Left ventricle myocardium superior (tissue), 1 donor: ENCODE measurements around the gene LPCAT4. TPM values are rescaled to one million over a fixed set of nuclear protein-coding genes. Genes with fewer than 3 reads are reported as not detected.
"Not testable (repeated sequence)": the region's sequence is repeated elsewhere in the genome, so short reads cannot be mapped to it uniquely, and the experiment has no call there.

Experiments
- ATAC-seq: fragments of 200-7000 bp; cut with Tn5 transposase; one replicate; pipeline ENCODE4 v1.9.1; 2020; ENCODE audit warnings: mild to moderate bottlenecking, moderate library complexity
- DNase-seq: peaks from one replicate; pipeline ENCODE4 v3.0.0-alpha.2; 2020
- intact Hi-C: fragments of 100-400 bp; cut with micrococcal nuclease; formaldehyde crosslinking; loops from one replicate; pipeline ENCODE4 v1.11.0; 2022
- total RNA-seq: library from RNA; stranded (reverse); fragmentation: NEBNext Ultra II Directional; extraction: Animal tissue kit (Norgen Biotek cat#: 25700); gene quantifications from one replicate; pipeline ENCODE4 v1.2.1, GENCODE V29; 2021
- donor health status: DM: no; HTN: yes; CAD: no; lungs with severe emphysema.

Gene LPCAT4
- total RNA-seq, 1 donor from 2014 or later: 103 TPM

DNA sequence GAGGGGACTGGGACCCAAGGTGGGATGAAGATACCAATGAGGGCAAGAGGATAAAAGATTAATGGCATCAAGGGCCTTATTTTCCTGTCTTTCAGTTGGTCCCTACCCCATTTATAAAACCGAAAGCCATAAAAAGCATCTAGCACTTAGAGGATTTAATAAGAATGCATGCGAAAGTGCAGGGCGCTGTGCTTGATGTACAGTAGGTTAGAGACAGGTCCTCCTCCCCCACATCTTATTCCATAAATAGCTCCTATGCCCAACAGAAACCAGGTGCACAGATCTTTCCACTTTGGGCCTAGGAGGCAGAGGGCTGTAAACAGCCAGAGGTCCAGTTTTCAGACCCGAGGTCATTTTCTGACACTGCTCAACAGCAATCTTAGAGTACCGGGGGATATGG lies 1.2 kb downstream of the LPCAT4 start:
- intact Hi-C loops: no loop called here
- ATAC-seq: peak; percentile 30

DNA sequence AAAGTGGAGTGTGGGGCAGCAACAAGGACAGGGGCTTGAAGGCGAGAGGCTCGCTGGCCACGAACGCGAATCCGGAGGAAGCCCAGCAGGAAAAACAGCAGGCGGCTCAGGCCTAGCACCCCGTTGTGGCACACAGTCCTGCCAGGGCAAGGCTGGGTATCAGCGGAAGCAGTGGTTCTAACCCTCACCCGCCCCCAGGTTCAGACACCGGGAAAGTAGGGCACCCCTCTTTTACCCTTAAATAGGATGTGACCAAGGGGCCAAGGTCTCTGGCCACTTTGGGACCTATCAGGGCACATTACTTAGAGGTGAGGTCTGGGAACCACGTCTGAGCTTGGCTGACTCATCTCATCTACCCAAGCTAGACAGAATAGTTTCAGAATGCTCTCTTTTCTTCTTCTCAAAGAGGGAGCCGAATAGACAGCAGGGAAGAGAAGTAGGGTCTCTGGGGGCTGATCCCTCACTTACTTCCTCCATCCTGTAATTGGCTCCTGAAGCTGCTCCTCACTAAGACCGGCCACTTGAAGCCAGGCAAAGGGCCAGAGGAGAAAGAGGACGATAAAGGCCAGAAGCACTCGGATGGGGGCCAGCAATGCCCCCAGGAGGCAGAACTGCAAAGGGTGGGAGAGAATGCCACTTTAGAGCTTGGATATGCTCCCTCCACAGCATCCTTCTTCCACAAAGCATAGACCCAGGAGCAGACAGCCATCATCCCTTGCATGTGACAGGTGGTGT lies 1.7 kb downstream of the LPCAT4 start:
- peak; percentile 14 for ATAC-seq
- DNase-seq: peak; percentile 69
- intact Hi-C loops: no loop called here

More for the DNA sequence above, 1.2 kb downstream of the LPCAT4 start:
- DNase-seq: no peak

DNA sequence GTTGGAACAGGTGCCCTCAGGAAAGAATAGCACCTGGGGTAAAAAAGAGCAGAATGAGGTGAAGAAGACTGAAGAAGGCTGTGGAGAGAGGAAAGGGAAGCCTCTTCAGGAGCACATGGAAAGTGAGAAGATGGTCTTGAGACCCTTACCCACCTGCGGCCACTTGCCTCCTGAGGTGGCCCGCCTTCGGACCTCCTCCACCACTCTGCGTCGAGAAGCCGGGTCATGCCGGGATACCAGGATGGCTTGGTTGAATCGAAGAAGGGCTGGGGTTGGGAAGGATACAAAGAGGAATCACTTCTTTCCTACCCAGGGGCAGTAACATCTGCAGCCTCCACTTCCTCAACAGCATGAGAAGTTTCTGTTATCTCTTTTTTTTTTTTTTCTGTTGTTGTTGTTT lies 3.0 kb downstream of the LPCAT4 start:
- intact Hi-C loops: no loop called here
- no peak for DNase-seq
- ATAC-seq: no peak

DNA sequence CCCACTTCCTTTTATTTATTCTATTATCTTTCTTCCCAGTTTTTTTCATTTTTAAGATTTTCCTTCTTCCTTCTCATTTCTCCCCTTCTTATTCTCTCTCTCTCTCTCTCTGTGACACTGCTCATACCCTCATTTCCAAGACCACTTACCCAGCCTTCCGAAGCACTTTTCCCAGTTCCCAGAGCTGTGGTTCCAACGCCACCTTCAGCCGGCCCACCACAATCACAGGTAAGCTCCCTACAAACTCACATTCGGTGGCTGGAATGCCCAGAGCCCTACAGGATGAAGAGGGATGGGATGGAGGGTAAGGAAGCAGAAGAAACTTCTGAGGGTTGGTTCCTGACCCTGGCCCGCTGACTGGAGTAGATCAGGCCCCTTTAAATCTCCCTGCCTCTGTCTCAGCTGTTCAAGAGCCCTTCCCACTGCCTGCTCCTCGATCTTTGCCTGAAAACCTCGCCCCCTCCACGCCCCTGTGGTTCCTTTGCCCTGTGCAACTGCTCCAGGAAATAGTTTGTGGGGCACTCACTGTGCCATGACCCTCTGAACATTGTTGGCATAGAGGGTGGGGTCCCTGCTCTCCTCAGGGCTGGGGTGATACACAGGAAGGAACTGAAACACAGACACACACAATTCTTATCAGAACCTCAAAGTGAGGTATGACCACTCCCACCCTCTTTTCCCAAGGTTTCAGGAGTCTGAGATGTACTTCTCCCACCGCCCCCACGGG lies 4.8 kb downstream of the LPCAT4 start:
- intact Hi-C loops: no loop called here
- no peak for ATAC-seq
- DNase-seq: no peak

DNA sequence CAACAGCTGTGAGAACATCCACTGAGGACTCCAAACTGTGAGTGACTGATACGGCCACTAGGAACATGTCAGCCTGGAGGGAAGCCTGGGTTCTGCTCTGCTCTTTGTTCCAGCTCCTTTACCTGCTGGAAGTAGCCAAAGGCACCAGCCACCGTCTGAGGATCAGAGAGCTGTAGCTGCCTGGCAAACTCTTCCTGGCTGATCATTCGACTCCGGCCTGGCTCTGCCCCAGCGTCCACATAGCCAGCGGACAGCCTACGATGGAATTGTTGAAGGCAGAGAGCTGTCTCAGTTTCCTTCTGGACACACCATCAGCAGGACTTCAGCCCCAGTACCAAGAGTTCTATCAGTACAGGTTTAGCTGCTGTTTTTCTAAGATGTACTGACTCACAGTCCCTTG lies 5.7 kb downstream of the LPCAT4 start:
- intact Hi-C loops: no loop called here
- ATAC-seq: no peak

DNA sequence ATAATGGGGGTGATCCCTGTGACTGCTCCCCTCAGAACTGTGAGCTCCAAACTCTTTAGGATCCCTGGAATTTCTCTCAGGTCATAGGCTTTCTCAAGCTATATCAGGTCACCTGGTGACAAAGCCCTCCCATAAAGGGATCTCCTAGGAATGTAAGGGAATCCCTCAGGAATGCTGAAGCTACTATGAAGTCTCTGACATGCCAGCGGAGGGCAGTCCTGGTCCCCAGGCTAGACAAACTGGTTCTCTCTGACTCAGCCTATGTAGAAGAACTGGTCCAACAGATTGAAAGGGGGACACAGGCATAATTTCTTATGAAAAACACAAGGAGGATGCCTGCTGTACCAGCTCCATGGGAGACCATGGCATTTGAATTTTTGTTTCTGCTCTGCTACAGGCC lies 6.7 kb downstream of the LPCAT4 start:
- intact Hi-C loops: no loop called here
- ATAC-seq (no peak), DNase-seq (no peak)

More for the DNA sequence above, 5.7 kb downstream of the LPCAT4 start:
- DNase-seq: no peak

DNA sequence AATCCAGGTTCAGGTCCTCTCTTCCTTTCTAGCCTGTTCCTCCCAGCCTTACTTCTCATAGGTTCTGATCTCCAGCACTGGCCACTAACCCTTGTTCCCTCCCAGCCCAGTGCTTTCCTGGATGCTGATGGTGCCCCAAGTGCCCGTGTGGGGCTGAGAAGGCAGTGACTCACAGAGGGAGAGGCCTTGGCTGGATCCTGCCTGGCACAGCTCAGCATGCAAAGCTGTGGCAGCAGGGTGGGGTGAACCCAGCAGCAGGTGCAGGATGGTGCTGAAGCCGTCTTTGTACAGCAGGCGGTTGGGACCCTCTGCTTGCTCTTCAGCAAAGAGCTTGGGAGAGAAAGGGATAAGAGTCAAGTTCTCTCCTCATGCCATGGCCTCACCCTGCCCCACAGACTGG lies 7.6 kb downstream of the LPCAT4 start:
- no peak for DNase-seq
- no peak for ATAC-seq
- intact Hi-C loops: no loop called here

DNA sequence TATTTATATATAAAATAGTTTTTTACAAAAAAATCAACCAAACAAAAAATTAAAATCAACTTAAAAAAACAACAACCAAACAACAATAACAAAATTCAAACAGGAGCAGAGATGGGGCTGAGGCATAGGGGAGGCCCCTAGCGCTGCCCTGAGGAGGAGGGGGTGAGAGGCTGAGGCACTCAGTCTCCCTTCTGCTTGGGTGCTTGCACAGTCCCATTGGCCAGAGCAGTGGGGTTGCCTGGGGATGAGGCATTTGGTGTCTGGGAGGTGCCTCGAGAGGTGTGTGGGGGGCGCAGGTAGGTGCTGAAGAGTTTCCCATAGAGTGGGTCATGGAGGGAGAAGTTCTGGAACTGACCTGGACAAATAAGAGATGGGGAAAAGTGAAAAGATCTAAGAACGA lies 8.0 kb downstream of the LPCAT4 start:
- DNase-seq: no peak
- ATAC-seq: no peak
- intact Hi-C loops: no loop called here

DNA sequence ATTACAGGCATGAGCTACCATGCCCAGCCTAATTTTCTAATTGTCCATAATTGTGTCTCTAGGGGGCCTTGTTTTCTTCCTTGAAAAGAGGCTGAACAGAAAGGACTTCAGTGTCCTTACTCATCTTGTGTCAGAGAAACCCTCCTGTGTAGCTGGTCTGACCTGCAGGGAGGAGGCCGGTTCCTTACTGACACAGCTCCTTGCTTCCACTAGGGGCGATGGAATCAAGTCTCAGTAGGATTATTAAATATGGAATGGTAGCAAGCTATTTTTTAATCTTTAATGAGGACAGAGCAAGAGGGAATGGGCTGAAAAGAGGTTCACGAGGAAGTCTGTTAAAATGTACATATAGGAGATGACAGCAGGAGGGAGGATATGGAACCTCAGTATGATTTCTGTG lies 8.6 kb downstream of the LPCAT4 start:
- no peak for DNase-seq
- no peak for ATAC-seq
- intact Hi-C loops: no loop called here

DNA sequence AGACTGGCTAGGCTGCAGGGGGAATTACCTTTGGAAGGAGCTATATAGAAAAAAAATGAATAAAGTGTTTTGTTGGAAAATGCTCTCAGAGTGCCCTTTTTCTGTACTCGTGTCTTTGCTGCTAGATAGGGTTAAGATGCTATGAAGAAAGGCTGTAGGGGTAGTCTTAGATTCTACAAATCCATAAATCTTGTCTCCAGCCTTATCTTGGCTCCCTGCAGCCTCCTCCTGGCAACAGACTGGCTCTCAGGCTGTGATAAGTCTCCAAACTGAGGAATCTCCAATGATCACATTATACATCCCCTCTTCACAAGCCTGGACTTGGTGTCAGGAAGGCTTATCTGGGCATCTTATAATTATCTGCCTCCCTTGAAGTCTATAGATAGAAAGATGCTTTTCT lies 9.3 kb downstream of the LPCAT4 start:
- intact Hi-C loops: no loop called here
- ATAC-seq (no peak), DNase-seq (no peak)

DNA sequence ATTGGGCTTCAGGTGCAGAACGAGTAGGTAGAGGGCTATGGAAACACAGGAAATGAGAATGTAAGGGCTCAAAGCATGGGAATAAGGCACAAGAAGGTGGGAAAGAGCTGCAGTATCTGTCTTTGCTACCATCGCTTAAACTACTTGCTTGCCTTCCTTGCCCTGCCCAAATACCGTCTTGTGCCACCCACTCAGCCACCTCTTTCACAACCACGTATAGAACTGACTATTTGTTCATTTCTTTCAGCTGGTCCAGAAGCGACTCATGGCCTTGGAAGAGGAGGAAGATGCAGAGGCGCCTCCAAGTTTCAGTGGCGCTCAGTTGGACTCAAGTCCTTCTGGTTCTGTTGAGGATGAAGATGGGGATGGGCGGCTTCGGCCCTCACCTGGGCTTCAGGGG lies 11.8 kb downstream of the LPCAT4 start:
- intact Hi-C loops: no loop called here
- no peak for ATAC-seq
- DNase-seq: no peak

DNA sequence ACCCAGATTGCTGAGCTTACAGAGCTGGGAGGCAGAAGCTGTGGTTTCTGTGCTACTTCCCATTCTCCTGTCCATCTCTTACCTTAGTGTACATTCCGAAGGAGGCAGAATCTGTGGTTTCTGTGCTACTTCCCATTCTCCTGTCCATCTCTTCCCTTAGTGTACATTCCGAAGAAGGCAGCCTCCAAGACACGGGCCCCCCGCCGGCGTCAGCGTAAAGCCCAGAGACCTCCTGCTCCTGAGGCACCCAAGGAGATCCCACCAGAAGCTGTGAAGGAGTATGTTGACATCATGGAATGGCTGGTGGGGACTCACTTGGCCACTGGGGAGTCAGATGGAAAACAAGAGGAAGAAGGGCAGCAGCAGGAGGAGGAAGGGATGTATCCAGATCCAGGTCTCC lies 12.7 kb downstream of the LPCAT4 start:
- ATAC-seq (no peak), DNase-seq (no peak)
- intact Hi-C loops: no loop called here

DNA sequence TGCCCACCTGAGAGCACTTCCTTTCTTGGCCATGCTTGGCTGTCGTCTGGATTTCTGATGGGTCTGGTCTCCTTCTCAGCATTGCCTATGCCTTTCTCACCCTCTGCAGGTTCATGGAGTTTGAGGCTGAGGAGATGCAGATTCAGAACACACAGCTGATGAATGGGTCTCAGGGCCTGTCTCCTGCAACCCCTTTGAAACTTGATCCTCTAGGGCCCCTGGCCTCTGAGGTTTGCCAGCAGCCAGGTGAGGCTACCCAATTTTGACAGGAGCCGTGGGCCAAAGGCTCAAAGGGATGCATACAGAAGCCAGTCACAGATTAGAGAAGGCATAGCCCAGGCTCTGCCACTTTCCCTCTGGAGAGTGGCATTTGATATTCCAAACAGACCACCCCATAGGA lies 13.4 kb downstream of the LPCAT4 start:
- intact Hi-C loops: no loop called here
- ATAC-seq (no peak), DNase-seq (no peak)

DNA sequence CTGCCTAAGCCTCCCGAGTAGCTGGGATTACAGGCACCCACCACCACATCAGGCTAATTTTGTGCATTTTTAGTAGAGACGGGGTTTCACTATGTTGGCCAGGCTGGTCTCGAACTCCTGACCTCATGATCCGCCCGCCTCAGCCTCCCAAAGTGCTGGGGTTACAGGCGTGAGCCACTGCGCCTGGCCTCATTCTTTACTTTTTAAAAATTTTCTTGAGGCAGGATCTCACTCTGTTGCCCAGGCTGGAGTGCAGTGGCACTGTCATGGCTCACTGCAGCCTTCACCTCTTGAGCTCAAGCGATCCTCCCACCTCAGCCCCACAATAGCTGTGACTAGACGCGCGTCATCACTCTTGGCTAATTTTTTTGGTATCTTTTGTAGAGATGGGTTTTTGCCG lies 14.0 kb downstream of the LPCAT4 start:
- intact Hi-C loops, DNase-seq, ATAC-seq: not testable (repeated sequence)

DNA sequence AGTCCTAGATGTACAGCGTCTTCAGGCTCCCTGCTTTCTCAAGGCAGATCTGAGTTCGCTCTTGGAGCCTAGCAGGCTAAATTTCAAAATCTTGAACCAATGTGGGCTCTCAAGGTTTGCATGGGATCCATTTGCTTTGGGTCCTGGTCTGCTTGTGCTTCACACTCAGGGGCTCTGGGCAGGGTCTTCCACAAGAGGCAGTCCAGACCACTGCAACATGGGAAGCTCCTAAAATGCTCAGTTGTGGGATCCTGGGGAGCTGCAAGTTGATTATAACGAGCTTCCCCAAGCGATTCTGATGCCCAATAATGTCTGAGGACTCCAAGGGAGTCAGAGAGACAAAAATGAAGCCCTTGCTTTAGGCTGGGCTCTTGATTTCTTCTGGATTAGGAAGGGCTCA lies 17.2 kb downstream of the LPCAT4 start:
- intact Hi-C loops: loop anchor here (10.0 kb wide), 1 partner anchor 105 kb away; no protein-coding TSS in a partner anchor
- ATAC-seq: no peak
- no peak for DNase-seq

DNA sequence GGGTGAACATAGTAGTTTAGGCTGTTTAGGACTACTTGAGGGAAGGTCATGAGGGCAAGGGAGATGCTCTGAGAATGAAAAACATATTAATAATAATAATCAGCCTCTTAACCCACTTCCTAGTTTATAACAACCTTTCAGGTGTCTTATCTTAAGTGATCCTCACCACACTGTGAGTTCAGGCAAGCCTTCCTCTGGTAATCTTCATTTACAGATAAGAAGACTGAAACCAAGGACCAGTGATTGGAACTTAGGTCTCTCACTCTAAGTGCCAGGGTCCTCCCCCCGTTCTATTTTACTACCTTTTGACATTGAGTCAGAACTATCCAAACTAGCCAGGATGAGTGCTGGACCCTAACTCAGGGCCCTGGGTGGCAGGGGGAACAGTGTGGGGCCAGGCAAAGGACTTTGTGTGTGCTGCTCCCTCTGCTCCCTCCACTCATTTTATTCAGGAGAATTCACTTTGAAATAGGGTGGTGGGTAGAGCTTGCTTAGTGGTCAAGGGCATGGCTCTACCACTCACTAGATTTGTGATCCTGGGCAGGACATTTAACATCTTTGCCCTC lies 18.2 kb downstream of the LPCAT4 start:
- intact Hi-C loops: loop anchor here (10.0 kb wide), 1 partner anchor 104 kb away; no protein-coding TSS in a partner anchor
- DNase-seq (no peak), ATAC-seq (no peak)

DNA sequence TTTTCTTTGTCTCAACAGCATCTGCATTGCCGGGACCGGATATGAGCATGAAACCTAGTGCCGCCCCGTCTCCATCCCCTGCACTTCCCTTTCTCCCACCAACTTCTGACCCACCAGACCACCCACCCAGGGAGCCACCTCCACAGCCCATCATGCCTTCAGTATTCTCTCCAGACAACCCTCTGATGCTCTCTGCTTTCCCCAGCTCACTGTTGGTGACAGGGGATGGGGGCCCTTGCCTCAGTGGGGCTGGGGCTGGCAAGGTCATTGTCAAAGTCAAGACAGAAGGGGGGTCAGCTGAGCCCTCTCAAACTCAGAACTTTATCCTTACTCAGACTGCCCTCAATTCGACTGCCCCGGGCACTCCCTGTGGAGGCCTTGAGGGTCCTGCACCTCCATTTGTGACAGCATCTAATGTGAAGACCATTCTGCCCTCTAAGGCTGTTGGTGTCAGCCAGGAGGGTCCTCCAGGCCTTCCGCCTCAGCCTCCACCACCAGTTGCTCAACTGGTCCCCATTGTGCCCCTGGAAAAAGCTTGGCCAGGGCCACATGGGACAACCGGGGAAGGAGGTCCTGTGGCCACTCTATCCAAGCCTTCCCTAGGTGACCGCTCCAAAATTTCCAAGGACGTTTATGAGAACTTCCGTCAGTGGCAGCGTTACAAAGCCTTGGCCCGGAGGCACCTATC lies 18.9 kb downstream of the LPCAT4 start:
- ATAC-seq: no peak
- intact Hi-C loops: loop anchor here (10.0 kb wide), 1 partner anchor 103 kb away; no protein-coding TSS in a partner anchor
- no peak for DNase-seq

DNA sequence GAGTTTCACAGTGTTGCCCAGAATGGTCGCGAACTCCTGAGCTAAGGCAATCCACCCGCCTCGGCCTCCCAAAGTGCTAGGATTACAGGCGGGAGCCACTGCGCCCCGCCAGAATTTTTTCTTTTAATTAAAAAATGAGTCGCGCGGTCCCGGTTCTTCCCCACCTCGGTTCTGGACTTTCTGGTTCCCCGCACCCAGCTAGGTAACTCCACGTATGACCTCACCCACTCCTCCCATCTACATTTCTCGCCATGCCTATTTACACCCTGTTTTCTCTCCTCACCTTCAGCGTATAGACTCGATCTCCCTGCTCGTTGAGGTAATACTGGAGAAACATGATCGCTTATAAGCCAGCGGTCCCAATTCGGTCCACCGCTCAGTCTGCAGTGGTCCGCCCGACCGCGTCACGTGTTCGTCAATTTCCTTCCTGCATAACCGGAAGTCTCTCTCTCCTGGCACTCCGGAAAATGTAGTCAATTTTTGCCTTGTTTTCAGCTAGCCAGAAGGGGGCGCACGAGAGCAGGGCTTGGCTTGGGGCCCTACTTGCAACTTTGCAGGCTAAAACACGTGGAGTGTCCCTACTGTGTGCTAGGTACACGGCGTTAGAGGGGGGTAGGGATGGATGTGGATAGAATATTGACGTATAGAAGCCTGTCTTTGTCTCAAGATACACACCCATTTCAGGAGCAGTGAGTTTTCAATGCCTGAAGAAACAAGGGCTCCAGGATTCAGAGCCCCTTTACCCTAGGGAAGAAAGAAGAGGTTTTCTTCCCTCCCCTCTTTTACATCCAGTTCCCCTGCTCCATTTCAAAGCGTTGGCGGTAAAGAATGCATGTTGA lies 24.0 kb downstream of the LPCAT4 start, which contains the start of the genes NOP10 and NUTM1:
NOP10 (minus strand) TSS at position 400 of the 839 bp plus-strand sequence; CDS start at position 337, 63 bp downstream.
NUTM1 (plus strand) TSS at position 579 of the 839 bp plus-strand sequence. CDS start 382 bp downstream, outside the sequence.
- ATAC-seq: peak; percentile 95
- intact Hi-C loops: loop anchor here (10.0 kb wide), 1 partner anchor 98 kb away; no protein-coding TSS in a partner anchor
- peak; percentile 91 for DNase-seq
